ENCODE results near the gene DYNLRB1.

DNA sequence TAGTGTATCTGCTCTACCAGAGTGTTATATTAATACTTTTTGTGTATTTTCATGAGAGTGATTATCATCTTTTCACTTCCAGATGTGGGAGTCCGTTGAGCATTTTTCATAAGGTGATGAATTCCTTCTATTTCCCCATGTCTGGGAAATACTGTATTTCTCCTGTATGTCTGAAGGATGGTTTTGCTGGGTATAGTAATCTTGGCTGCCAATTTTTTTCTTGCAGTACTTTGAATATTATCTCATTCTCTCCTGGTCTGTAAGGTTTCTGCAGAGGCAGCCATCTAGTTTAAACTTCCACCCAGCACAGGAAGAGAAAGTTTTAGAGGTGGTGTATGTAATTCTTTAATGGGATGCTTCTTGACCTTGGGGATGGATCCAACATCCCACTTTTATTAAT lies 15.4 kb upstream of the DYNLRB1 start:
- no peak for TF ChIP-seq CTCF (IDR thresholded peaks at IDR 0.05)
- TF ChIP-seq EZH2 (IDR thresholded peaks at IDR 0.05; ENCODE audit: borderline replicate concordance, insufficient read depth, low read depth, low read length, poor library complexity, severe bottlenecking), result no peak

Data from B cell (primary cell).